ENCODE results near the gene LEUTX. TPM values are rescaled to one million over a fixed set of nuclear protein-coding genes. Genes with fewer than 3 reads are reported as not detected.

Gene LEUTX
- total RNA-seq, 4 donors from 2014 or later, result not detected

DNA sequence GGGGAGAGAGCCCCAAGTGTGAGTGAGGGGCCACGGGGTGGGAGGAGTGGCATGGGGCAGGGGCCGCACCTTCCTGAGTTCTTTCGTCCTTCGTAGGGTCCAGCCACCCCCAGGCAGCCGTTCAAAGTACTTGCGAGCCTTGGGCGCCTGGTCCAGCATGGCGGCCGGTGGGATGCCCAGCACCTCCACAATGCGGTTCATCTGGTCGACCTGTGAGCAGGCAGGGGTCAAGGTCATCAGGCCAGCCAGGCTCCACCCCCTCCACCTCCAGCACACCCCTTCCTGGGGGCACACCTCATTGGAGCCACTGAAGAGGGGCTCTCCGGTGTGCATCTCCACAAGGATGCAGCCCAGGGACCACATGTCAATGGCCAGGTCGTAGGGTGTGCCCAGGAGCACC is 48.6 kb downstream of the LEUTX start:
- Histone ChIP-seq H3K4me3 (no peak overlapping the region), H3K36me3 (peaks cover 0 to 69% of the 10 kb centered on the region in 2 donors), H3K27me3 (no peaks in the 10 kb centered on the region), H3K27ac (no peak overlapping the region), H3K9me3 (no peaks in the 10 kb centered on the region), H3K4me1 (peaks cover 3 to 36% (median 7%) of the 10 kb centered on the region in 3 donors)
- TF ChIP-seq POLR2A (IDR thresholded peaks at IDR 0.05), result no peak
- no peak for TF ChIP-seq POLR2AphosphoS5 (IDR thresholded peaks at IDR 0.05)
- no peak for ATAC-seq
- WGBS, 2 donors (ENCODE audit: low coverage in 1 of 2), result 78 to 87% methylated on average over 6 of the region's 13 CpGs

- Histone ChIP-seq H3K36me3 (peaks cover 0 to 69% of the 10 kb centered on the region in 2 donors), H3K4me3 (no peak overlapping the region), H3K4me1 (peaks cover 3 to 39% (median 16%) of the 10 kb centered on the region in 3 donors), H3K9me3 (no peaks in the 10 kb centered on the region), H3K27ac (no peak overlapping the region), H3K27me3 (no peaks in the 10 kb centered on the region)
- TF ChIP-seq POLR2AphosphoS5 (IDR thresholded peaks at IDR 0.05) (no peak), POLR2A (IDR thresholded peaks at IDR 0.05) (no peak), EP300 (IDR thresholded peaks at IDR 0.05) (no peak)
- TF ChIP-seq, protein P1, sequence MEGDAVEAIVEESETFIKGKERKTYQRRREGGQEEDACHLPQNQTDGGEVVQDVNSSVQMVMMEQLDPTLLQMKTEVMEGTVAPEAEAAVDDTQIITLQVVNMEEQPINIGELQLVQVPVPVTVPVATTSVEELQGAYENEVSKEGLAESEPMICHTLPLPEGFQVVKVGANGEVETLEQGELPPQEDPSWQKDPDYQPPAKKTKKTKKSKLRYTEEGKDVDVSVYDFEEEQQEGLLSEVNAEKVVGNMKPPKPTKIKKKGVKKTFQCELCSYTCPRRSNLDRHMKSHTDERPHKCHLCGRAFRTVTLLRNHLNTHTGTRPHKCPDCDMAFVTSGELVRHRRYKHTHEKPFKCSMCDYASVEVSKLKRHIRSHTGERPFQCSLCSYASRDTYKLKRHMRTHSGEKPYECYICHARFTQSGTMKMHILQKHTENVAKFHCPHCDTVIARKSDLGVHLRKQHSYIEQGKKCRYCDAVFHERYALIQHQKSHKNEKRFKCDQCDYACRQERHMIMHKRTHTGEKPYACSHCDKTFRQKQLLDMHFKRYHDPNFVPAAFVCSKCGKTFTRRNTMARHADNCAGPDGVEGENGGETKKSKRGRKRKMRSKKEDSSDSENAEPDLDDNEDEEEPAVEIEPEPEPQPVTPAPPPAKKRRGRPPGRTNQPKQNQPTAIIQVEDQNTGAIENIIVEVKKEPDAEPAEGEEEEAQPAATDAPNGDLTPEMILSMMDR (IDR thresholded peaks at IDR 0.05), result no peak
- ATAC-seq, result no peak
- 44% methylated on average over 5 of the region's 26 CpGs; no CpG with 5 or more reads in 1 of the 2 donors for WGBS, 2 donors (ENCODE audit: low coverage in 1 of 2)
Measured at GRCh38 chr19:39828015-39828653, 49.5 kb downstream of the LEUTX start.

GRCh38 chr19:39828654-39829032 is 50.0 kb downstream of the LEUTX start:
- peaks cover 2 to 36% (median 14%) of the 10 kb centered on the region in 3 donors for H3K4me1 ChIP-seq
- peaks cover 0 to 69% of the 10 kb centered on the region in 2 donors for H3K36me3 ChIP-seq
- no peaks in the 10 kb centered on the region for H3K9me3 ChIP-seq
- TF ChIP-seq POLR2AphosphoS5 (IDR thresholded peaks at IDR 0.05), result no peak
- no peak for TF ChIP-seq EP300 (IDR thresholded peaks at IDR 0.05)
- TF ChIP-seq, protein P1 (IDR thresholded peaks at IDR 0.05), result no peak
- no peak for TF ChIP-seq POLR2A (IDR thresholded peaks at IDR 0.05)
- H3K4me3 ChIP-seq, result no peak overlapping the region
- no peaks in the 10 kb centered on the region for H3K27me3 ChIP-seq
- H3K27ac ChIP-seq, result no peak overlapping the region
- no peak for ATAC-seq
- WGBS, 2 donors (ENCODE audit: low coverage in 1 of 2), result 44 to 79% methylated on average over 4 to 5 of the region's 5 CpGs

- TF ChIP-seq POLR2AphosphoS5 (IDR thresholded peaks at IDR 0.05) (no peak), POLR2A (IDR thresholded peaks at IDR 0.05) (no peak), EP300 (IDR thresholded peaks at IDR 0.05) (no peak)
- TF ChIP-seq, protein P1 (IDR thresholded peaks at IDR 0.05), result no peak
- 86 to 90% methylated on average over 3 to 6 of the region's 10 CpGs for WGBS, 2 donors (ENCODE audit: low coverage in 1 of 2)
- peaks cover 0 to 73% of the 10 kb centered on the region in 2 donors for H3K36me3 ChIP-seq
Measured at GRCh38 chr19:39829702-39830275, 51.1 kb downstream of the LEUTX start.

GRCh38 chr19:39830406-39830805 is 51.8 kb downstream of the LEUTX start:
- Histone ChIP-seq H3K9me3 (no peaks in the 10 kb centered on the region), H3K4me3 (no peak overlapping the region), H3K4me1 (peaks cover 0 to 31% (median 10%) of the 10 kb centered on the region in 3 donors), H3K27ac (no peak overlapping the region), H3K27me3 (no peaks in the 10 kb centered on the region), H3K36me3 (peaks cover 0 to 77% of the 10 kb centered on the region in 2 donors)
- ATAC-seq, result no peak
- TF ChIP-seq EP300 (IDR thresholded peaks at IDR 0.05), result no peak
- no peak for TF ChIP-seq POLR2A (IDR thresholded peaks at IDR 0.05)
- TF ChIP-seq POLR2AphosphoS5 (IDR thresholded peaks at IDR 0.05), result no peak
- TF ChIP-seq, protein P1 (IDR thresholded peaks at IDR 0.05), result no peak
- 92% methylated on average over 5 of the region's 18 CpGs; no CpG with 5 or more reads in 1 of the 2 donors for WGBS, 2 donors (ENCODE audit: low coverage in 1 of 2)

More at GRCh38 chr19:39829702-39830275, 51.1 kb downstream of the LEUTX start:
- Histone ChIP-seq H3K27me3 (no peaks in the 10 kb centered on the region), H3K27ac (no peak overlapping the region), H3K4me3 (no peak overlapping the region), H3K9me3 (no peaks in the 10 kb centered on the region), H3K4me1 (peaks cover 0 to 37% (median 10%) of the 10 kb centered on the region in 3 donors)
- no peak for ATAC-seq

Data from gastroesophageal sphincter (tissue), 4 donors.